ENCODE results near the gene PRSS27.

DNA sequence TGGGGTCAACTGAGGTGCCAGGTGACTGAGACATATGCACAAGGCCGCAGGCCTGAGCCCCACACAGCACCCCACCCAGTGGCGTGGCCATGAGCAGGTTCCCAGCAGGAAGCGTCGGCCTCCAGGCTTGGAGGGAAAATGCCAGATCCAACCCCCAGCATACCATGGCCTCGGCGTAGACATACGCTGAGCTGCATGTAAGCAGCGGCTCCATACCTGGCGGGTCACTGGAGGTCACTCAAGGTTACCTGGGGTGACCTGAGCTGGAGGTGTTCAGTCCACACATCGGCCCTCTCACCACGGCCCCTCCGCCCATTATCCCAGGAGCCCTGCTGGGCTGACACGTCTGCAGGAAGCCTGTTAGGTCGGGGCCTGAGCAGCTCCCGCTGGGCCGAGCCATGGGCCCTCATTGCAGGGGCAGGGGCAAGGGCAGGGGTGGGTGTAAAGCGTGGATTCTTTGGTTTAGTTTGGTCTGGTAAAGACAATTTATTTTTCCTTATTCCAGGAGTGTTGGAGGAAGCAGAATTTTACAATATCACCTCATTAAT, 22.5 kb downstream of the PRSS27 start:
- TF ChIP-seq, protein P1, sequence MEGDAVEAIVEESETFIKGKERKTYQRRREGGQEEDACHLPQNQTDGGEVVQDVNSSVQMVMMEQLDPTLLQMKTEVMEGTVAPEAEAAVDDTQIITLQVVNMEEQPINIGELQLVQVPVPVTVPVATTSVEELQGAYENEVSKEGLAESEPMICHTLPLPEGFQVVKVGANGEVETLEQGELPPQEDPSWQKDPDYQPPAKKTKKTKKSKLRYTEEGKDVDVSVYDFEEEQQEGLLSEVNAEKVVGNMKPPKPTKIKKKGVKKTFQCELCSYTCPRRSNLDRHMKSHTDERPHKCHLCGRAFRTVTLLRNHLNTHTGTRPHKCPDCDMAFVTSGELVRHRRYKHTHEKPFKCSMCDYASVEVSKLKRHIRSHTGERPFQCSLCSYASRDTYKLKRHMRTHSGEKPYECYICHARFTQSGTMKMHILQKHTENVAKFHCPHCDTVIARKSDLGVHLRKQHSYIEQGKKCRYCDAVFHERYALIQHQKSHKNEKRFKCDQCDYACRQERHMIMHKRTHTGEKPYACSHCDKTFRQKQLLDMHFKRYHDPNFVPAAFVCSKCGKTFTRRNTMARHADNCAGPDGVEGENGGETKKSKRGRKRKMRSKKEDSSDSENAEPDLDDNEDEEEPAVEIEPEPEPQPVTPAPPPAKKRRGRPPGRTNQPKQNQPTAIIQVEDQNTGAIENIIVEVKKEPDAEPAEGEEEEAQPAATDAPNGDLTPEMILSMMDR (IDR thresholded peaks at IDR 0.05) = no peak
- no peak for TF ChIP-seq POLR2A (IDR thresholded peaks at IDR 0.05)

All from lower leg skin (tissue), 3 donors.